Measurements from ENCODE around the gene LAPTM4A.

The LAPTM4A gene

DNA sequence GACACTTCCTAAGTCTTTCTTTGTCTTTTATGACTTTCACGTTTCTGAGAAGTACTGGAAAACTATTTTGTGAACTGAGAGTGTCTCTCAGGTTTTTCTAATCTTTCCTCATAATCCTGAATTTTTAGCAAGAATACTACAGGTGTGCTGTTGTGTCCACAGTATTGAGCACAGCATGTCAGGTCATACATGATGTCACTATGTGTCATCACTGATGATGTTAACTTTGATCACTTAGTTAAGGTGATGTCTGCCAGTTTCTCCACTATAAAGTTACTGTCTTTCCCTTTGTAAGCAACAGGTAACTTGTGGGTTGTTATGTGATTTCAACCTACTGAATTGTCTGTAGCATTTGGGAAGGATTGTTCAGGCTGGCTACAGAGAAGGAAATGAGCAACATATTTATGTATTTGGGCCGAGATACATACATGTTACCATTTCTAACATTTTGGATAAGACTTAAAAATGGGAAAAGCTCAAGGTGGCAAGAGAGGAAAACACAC is 50.0 kb downstream of the LAPTM4A start:
- TF ChIP-seq CTCF (IDR thresholded peaks at IDR 0.05; ENCODE audit: low read depth, low read length), result no peak
- no peak overlapping the region for H3K4me3 ChIP-seq (ENCODE audit: low read depth, low read length)

GRCh38 chr2:19993731-19994130 is 57.7 kb downstream of the LAPTM4A start:
- TF ChIP-seq CTCF (IDR thresholded peaks at IDR 0.05; ENCODE audit: low read depth, low read length), result no peak
- H3K4me3 ChIP-seq (ENCODE audit: low read depth, low read length), result no peak overlapping the region

- no peak for TF ChIP-seq CTCF (IDR thresholded peaks at IDR 0.05; ENCODE audit: low read depth, low read length)
- no peak overlapping the region for H3K4me3 ChIP-seq (ENCODE audit: low read depth, low read length)
Observed at GRCh38 chr2:19991895-19992294, 59.5 kb downstream of the LAPTM4A start.

- no peak for TF ChIP-seq CTCF (IDR thresholded peaks at IDR 0.05; ENCODE audit: low read depth, low read length)
- H3K4me3 ChIP-seq (ENCODE audit: low read depth, low read length), result peak overlapping the region; percentile 75
Observed at GRCh38 chr2:19990416-19990728, 61.1 kb downstream of the LAPTM4A start.

DNA sequence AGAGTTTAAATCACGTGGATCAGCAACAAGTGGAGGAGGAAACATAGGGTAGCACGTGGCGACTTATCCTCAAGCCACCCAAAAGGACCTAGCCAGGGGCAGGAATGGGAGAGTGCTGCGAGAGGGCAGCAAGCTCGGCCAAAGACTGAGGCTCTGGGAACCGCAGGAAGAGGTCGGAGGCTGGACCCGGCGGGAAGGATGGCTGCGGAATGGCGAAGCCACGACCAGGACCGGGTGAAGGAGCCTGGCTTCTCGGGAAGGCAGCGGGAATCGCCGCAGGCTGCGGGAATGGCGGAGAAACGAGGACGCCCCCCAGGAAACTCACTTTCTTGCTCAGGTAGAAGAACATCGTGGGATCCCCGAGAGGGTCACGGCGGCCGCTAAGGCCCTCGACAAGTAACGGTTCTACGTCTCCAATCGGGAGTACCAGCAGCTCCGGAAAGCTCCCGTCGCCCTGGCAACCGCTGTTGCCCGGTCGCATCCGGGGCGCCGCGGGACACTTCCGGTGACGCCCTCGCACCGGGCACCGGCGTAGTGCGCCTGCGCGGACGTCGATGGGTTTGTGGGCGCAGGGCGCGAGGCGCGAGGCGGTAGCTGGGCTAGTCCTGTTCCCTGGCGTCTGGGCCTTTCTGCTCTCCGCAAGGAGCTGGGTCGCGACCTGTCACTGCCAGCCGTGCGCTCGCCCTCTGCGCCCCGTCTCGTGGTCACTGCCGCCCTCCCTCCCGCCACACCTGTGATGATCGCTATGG is 61.6 kb downstream of the LAPTM4A start, which contains the start of gene WDR35:
Gene WDR35 (minus strand): TSS at position 439 of the 749 bp plus-strand sequence. CDS start 90 bp downstream, at position 349.
- peak within 1 kb of the TSS; percentile 75 for H3K4me3 ChIP-seq (ENCODE audit: low read depth, low read length)
- TF ChIP-seq CTCF (IDR thresholded peaks at IDR 0.05; ENCODE audit: low read depth, low read length), result no peak

DNA sequence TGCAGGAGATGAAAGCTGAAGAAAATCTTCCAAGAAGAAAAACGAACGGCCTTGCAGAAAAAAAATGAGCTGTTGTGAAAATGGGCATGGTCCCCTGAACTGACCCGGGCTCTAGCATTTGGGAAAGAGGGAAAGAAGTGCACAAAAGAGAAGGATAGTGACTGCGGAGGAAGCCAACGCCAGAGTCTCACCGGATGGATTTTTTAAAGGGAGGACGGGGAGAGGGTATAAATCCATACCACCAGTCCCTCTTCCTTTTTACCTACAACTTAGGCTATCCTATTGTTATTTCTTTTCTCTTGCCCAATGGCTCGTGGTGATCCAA is 62.1 kb downstream of the LAPTM4A start:
- no peak for TF ChIP-seq CTCF (IDR thresholded peaks at IDR 0.05; ENCODE audit: low read depth, low read length)
- peak overlapping the region; percentile 75 for H3K4me3 ChIP-seq (ENCODE audit: low read depth, low read length)

DNA sequence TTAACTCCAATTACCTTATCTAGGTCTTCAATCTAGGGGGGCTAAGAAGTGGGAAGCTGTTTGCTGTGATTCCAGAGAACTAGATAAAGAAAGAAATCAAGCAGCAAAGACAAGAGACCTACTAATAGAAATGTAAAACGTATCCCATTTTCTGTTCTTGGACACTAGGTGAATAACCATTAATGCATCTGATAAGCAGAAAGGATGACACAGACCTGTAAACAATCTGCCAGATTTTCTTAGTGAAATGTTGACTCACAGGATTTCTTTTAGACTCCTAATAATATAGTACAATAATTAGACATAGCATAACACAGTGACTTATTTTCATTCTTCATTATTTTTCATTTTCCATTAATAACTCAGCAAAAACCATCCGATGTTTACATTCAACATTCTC is 62.8 kb downstream of the LAPTM4A start:
- no peak for TF ChIP-seq CTCF (IDR thresholded peaks at IDR 0.05; ENCODE audit: low read depth, low read length)
- peak overlapping the region; percentile 75 for H3K4me3 ChIP-seq (ENCODE audit: low read depth, low read length)
